Rectal smooth muscle tissue (tissue), 1 donor: ENCODE results near the gene NPPB.

Source experiments
- H3K27ac ChIP-seq: one replicate; pipeline ENCODE4 v1.7.0; 2013; ENCODE audit warnings: low read depth, low read length, inconsistent platforms
- H3K27me3 ChIP-seq: one replicate; pipeline ENCODE4 v1.7.0; 2013; ENCODE audit warnings: low read length; ENCODE audit not compliant: control insufficient read depth, insufficient read depth
- H3K36me3 ChIP-seq: one replicate; pipeline ENCODE4 v1.7.0; 2013; ENCODE audit warnings: low read length; ENCODE audit not compliant: control insufficient read depth, insufficient read depth
- H3K4me1 ChIP-seq: one replicate; pipeline ENCODE4 v1.7.0; 2013; ENCODE audit warnings: low read length; ENCODE audit not compliant: control insufficient read depth, insufficient read depth
- H3K4me3 ChIP-seq: one replicate; pipeline ENCODE4 v1.7.0; 2013; ENCODE audit warnings: low read length
- H3K9ac ChIP-seq: one replicate; pipeline ENCODE4 v1.7.0; 2013; ENCODE audit warnings: low read length

NPPB gene

GRCh38 chr1:11878891-11879190 lies 20.1 kb upstream of the NPPB start:
- Histone ChIP-seq H3K27me3 (peaks cover 2% of the 10 kb centered on the region), H3K9ac (no peak overlapping the region), H3K4me3 (no peak overlapping the region), H3K27ac (no peak overlapping the region), H3K36me3 (no peaks in the 10 kb centered on the region), H3K4me1 (no peaks in the 10 kb centered on the region)

GRCh38 chr1:11878081-11878890 lies 19.5 kb upstream of the NPPB start:
- H3K27me3 ChIP-seq = peaks cover 2% of the 10 kb centered on the region
- no peak overlapping the region for H3K4me3 ChIP-seq
- no peak overlapping the region for H3K9ac ChIP-seq
- H3K4me1 ChIP-seq = no peaks in the 10 kb centered on the region
- H3K36me3 ChIP-seq = no peaks in the 10 kb centered on the region
- H3K27ac ChIP-seq = no peak overlapping the region

GRCh38 chr1:11877074-11877473 lies 18.3 kb upstream of the NPPB start:
- H3K36me3 ChIP-seq = no peaks in the 10 kb centered on the region
- H3K4me3 ChIP-seq = no peak overlapping the region
- H3K27me3 ChIP-seq = peaks cover 2% of the 10 kb centered on the region
- no peak overlapping the region for H3K27ac ChIP-seq
- H3K9ac ChIP-seq = no peak overlapping the region
- no peaks in the 10 kb centered on the region for H3K4me1 ChIP-seq

- Histone ChIP-seq H3K27me3 (peaks cover 2% of the 10 kb centered on the region), H3K4me3 (no peak overlapping the region), H3K4me1 (no peaks in the 10 kb centered on the region), H3K9ac (no peak overlapping the region), H3K27ac (no peak overlapping the region), H3K36me3 (no peaks in the 10 kb centered on the region)
Measured at GRCh38 chr1:11875094-11875493, 16.3 kb upstream of the NPPB start.

GRCh38 chr1:11874624-11875023 lies 15.9 kb upstream of the NPPB start:
- no peaks in the 10 kb centered on the region for H3K36me3 ChIP-seq
- H3K27ac ChIP-seq = no peak overlapping the region
- peaks cover 2% of the 10 kb centered on the region for H3K27me3 ChIP-seq
- H3K4me1 ChIP-seq = no peaks in the 10 kb centered on the region
- no peak overlapping the region for H3K4me3 ChIP-seq
- no peak overlapping the region for H3K9ac ChIP-seq

GRCh38 chr1:11874258-11874562 lies 15.5 kb upstream of the NPPB start:
- Histone ChIP-seq H3K27me3 (peaks cover 2% of the 10 kb centered on the region), H3K4me3 (no peak overlapping the region), H3K4me1 (no peaks in the 10 kb centered on the region), H3K9ac (no peak overlapping the region), H3K36me3 (no peaks in the 10 kb centered on the region), H3K27ac (no peak overlapping the region)

GRCh38 chr1:11873395-11874257 lies 14.9 kb upstream of the NPPB start:
- Histone ChIP-seq H3K4me3 (no peak overlapping the region), H3K27ac (no peak overlapping the region), H3K27me3 (no peaks in the 10 kb centered on the region), H3K36me3 (no peaks in the 10 kb centered on the region), H3K4me1 (no peaks in the 10 kb centered on the region), H3K9ac (no peak overlapping the region)

- Histone ChIP-seq H3K36me3 (no peaks in the 10 kb centered on the region), H3K4me1 (no peaks in the 10 kb centered on the region), H3K9ac (no peak overlapping the region), H3K27me3 (no peaks in the 10 kb centered on the region), H3K27ac (no peak overlapping the region), H3K4me3 (no peak overlapping the region)
Measured at GRCh38 chr1:11872545-11872944, 13.8 kb upstream of the NPPB start.

GRCh38 chr1:11869650-11870207 lies 11.0 kb upstream of the NPPB start:
- H3K27me3 ChIP-seq = no peaks in the 10 kb centered on the region
- no peaks in the 10 kb centered on the region for H3K4me1 ChIP-seq
- H3K27ac ChIP-seq = no peak overlapping the region
- H3K36me3 ChIP-seq = no peaks in the 10 kb centered on the region
- no peak overlapping the region for H3K4me3 ChIP-seq
- H3K9ac ChIP-seq = no peak overlapping the region

- H3K27ac ChIP-seq = no peak overlapping the region
- no peaks in the 10 kb centered on the region for H3K27me3 ChIP-seq
- no peaks in the 10 kb centered on the region for H3K36me3 ChIP-seq
- no peak overlapping the region for H3K4me3 ChIP-seq
- no peak overlapping the region for H3K9ac ChIP-seq
- no peaks in the 10 kb centered on the region for H3K4me1 ChIP-seq
Measured at GRCh38 chr1:11869104-11869503, 10.4 kb upstream of the NPPB start.

GRCh38 chr1:11868331-11868980 lies 9.7 kb upstream of the NPPB start:
- no peaks in the 10 kb centered on the region for H3K36me3 ChIP-seq
- no peaks in the 10 kb centered on the region for H3K4me1 ChIP-seq
- H3K27ac ChIP-seq = no peak overlapping the region
- H3K9ac ChIP-seq = no peak overlapping the region
- H3K4me3 ChIP-seq = no peak overlapping the region
- no peaks in the 10 kb centered on the region for H3K27me3 ChIP-seq

GRCh38 chr1:11862890-11863289 lies 4.1 kb upstream of the NPPB start:
- no peak overlapping the region for H3K27ac ChIP-seq

More at GRCh38 chr1:11862890-11863289, 4.1 kb upstream of the NPPB start:
- Histone ChIP-seq H3K9ac (no peak overlapping the region), H3K27me3 (peaks cover 17% of the 10 kb centered on the region), H3K4me3 (no peak overlapping the region), H3K36me3 (no peaks in the 10 kb centered on the region), H3K4me1 (no peaks in the 10 kb centered on the region)
